ENCODE measurements around the gene NTHL1. TPM values are rescaled to one million over a fixed set of nuclear protein-coding genes. Genes with fewer than 3 reads are reported as not detected.
A peak's percentile ranks its signal among the peaks of the same experiment; 100 is the strongest.

Gene NTHL1
- total and polyA plus RNA-seq, 9 of the 15 experiments (the other 6 are each of a cell fraction or from before 2014, with no cell fraction given), result 1.1 to 58.8 (median 17.6) TPM

GRCh38 chr16:2009791-2010510 is 37.7 kb downstream of the NTHL1 start, which contains the start of gene ZNF598 (continued):
- TF ChIP-seq MEF2A (IDR thresholded peaks at IDR 0.05; ENCODE audit: control insufficient read depth, low read depth, low read length) (no peak), ZNF184 (CRISPR knock-in tag; IDR thresholded peaks at IDR 0.05) (no peak), NFRKB (IDR thresholded peaks at IDR 0.05; ENCODE audit: low read depth) (peak; percentile 88), ZNF41 (CRISPR knock-in tag; conservative IDR thresholded peaks at IDR 0.05) (no peak), E2F8 (IDR thresholded peaks at IDR 0.05; ENCODE audit: low read depth, partially characterized antibody) (peak; percentile 60), ZNF311 (CRISPR knock-in tag; IDR thresholded peaks at IDR 0.05) (no peak), ZNF668 (CRISPR knock-in tag; IDR thresholded peaks at IDR 0.05) (no peak; the same call in 1 of the 2 replicates), BCL6 (CRISPR knock-in tag; IDR thresholded peaks at IDR 0.05) (no peak), PCBP1 (IDR thresholded peaks at IDR 0.05; ENCODE audit: low read depth, low read length, poor library complexity, severe bottlenecking) (no peak), JUND (IDR thresholded peaks at IDR 0.05; ENCODE audit: borderline replicate concordance, low read depth, low read length) (peak; percentile 44; the same call in 1 of the 2 replicates), JUND (tag; IDR thresholded peaks at IDR 0.05; ENCODE audit: borderline replicate concordance, low read depth, low read length) (no peak; the same call in 2 of the 3 replicates), ZNF778 (CRISPR knock-in tag; IDR thresholded peaks at IDR 0.05) (no peak), POLR2A (conservative IDR thresholded peaks at IDR 0.05) (peak; percentile 96), NR2C1 (IDR thresholded peaks at IDR 0.05) (peak; percentile 51; the same call in 1 of the 2 replicates), NR2C1 (tag; IDR thresholded peaks at IDR 0.05) (no peak), ZNF699 (CRISPR knock-in tag; IDR thresholded peaks at IDR 0.05; ENCODE audit: insufficient replicate concordance) (no peak), FOXA1 (IDR thresholded peaks at IDR 0.05; ENCODE audit: borderline replicate concordance) (no peak), SP1 (CRISPR knock-in tag; IDR thresholded peaks at IDR 0.05) (peak; percentile 62), ZNF280A (IDR thresholded peaks at IDR 0.05; ENCODE audit: low read depth, partially characterized antibody) (no peak), MCM3 (IDR thresholded peaks at IDR 0.05) (no peak), ARID2 (IDR thresholded peaks at IDR 0.05) (no peak), BRD9 (IDR thresholded peaks at IDR 0.05; ENCODE audit: low read depth, partially characterized antibody) (no peak), ZNF75A (CRISPR knock-in tag; IDR thresholded peaks at IDR 0.05) (no peak), ATF6 (CRISPR knock-in tag; IDR thresholded peaks at IDR 0.05) (peak; percentile 93; the same call in 1 of the 2 replicates)

All from K562 (cell line).